Neural cell (in vitro differentiated cells): ENCODE results near the gene IFT52.

Source experiments
- EP300 ChIP-seq: fragments of 450-650 bp; conservative IDR thresholded peaks from 2 replicates; pipeline ENCODE4 v1.6.1; 2014; ENCODE audit warnings: antibody characterized with exemption, mild to moderate bottlenecking, moderate library complexity; ENCODE audit not compliant: poor library complexity, severe bottlenecking
- RAD21 ChIP-seq: fragments of 450-650 bp; conservative IDR thresholded peaks from 2 replicates; pipeline ENCODE4 v1.6.1; 2014; ENCODE audit warnings: antibody characterized with exemption, mild to moderate bottlenecking, moderate library complexity
- REST ChIP-seq: IDR thresholded peaks from 2 replicates; pipeline ENCODE4 v1.6.1; 2012; ENCODE audit warnings: borderline replicate concordance
- TF ChIP-seq, protein P1 (sequence below): fragments of 450-650 bp; IDR thresholded peaks from 2 replicates; pipeline ENCODE4 v1.5.1; 2014; ENCODE audit warnings: antibody characterized with exemption, mild to moderate bottlenecking, moderate library complexity; ENCODE audit not compliant: poor library complexity, severe bottlenecking

DNA sequence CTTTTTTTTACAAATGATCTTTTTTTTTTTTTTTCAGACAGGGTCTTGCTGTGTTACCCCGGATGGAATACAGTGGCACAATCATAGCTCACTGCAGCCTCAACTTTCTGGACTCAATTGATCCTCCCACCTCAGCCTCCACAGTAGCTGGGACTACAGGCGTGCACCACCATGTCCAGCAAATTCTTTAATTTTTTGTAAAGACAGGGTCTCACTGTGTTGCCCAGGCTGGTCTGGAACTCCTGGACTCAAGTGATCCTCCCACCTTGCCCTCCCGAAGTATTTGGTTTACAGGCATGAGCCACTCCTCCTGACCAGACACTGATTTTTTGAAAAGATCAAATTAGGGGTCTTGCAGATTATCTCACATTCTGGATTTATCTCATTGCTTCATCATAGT, 65.2 kb downstream of the IFT52 start:
- TF ChIP-seq, protein P1, sequence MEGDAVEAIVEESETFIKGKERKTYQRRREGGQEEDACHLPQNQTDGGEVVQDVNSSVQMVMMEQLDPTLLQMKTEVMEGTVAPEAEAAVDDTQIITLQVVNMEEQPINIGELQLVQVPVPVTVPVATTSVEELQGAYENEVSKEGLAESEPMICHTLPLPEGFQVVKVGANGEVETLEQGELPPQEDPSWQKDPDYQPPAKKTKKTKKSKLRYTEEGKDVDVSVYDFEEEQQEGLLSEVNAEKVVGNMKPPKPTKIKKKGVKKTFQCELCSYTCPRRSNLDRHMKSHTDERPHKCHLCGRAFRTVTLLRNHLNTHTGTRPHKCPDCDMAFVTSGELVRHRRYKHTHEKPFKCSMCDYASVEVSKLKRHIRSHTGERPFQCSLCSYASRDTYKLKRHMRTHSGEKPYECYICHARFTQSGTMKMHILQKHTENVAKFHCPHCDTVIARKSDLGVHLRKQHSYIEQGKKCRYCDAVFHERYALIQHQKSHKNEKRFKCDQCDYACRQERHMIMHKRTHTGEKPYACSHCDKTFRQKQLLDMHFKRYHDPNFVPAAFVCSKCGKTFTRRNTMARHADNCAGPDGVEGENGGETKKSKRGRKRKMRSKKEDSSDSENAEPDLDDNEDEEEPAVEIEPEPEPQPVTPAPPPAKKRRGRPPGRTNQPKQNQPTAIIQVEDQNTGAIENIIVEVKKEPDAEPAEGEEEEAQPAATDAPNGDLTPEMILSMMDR: no peak
- TF ChIP-seq EP300 (no peak), RAD21 (no peak), REST (no peak)
